Prostate gland (tissue), 2 donors: ENCODE data around the gene NDUFAF4. TPM values are rescaled to one million over a fixed set of nuclear protein-coding genes. Genes with fewer than 3 reads are reported as not detected.

ENCODE experiments used
- DNase-seq: peaks from one replicate; pipeline ENCODE4 v3.0.0-alpha.2; 2019; ENCODE audit warnings: low spot score
- H3K27ac ChIP-seq, 2 donors: fragments of 200-600 bp; sonication (generic); 2 replicates each; pipeline ENCODE4 v1.5.1; 2017 to 2019
- H3K27me3 ChIP-seq: fragments of 200-600 bp; sonication (generic); replicated peaks from 2 replicates; pipeline ENCODE4 v1.5.1; 2019; ENCODE audit not compliant: insufficient read depth
- H3K36me3 ChIP-seq, 2 donors: fragments of 200-600 bp; sonication (generic); 1 replicate in 1 of 2; 2 replicates in 1 of 2; pipeline versions ENCODE4 v1.5.1 to v1.8.1; 2017 to 2019
- H3K4me1 ChIP-seq: fragments of 200-600 bp; sonication (generic); replicated peaks from 2 replicates; pipeline ENCODE4 v1.5.1; 2019
- H3K4me3 ChIP-seq, 2 donors: fragments of 200-600 bp; sonication (generic); 2 replicates each; pipeline ENCODE4 v1.5.1; 2017 to 2019
- H3K9me3 ChIP-seq: fragments of 200-600 bp; sonication (generic); 2 replicates; pipeline ENCODE4 v1.5.1; 2017
- POLR2A ChIP-seq: fragments of 450-650 bp; IDR thresholded peaks from one replicate; pipeline ENCODE4 v1.6.1; 2016; ENCODE audit warnings: antibody characterized with exemption, mild to moderate bottlenecking
- POLR2AphosphoS5 ChIP-seq: sonication (generic); formaldehyde crosslinking; IDR thresholded peaks from one replicate; pipeline ENCODE4 v1.6.1; 2017; ENCODE audit warnings: antibody characterized with exemption
- WGBS: methylation state at CpG from one replicate; pipeline ENCODE4 v1.1.5; 2018; 5-methylcytosine and 5-hydroxymethylcytosine counted together
- intact Hi-C: fragments of 100-400 bp; cut with DNase I; formaldehyde crosslinking; loops from one replicate; pipeline ENCODE4 v1.14.2; 2022
- small RNA-seq, 2 donors: library from RNA; depleted of rRNA; stranded (forward); fragments of <200 nt; gene quantifications; one replicate each; pipeline ENCODE3, GENCODE V24; 2016
- total RNA-seq, 2 donors: library from RNA; depleted of rRNA; stranded (reverse); fragments of >200 nt; gene quantifications; one replicate each; pipeline ENCODE4 v1.1.0, GENCODE V29; 2016
- TF ChIP-seq, protein P1 (sequence below), 4 experiments: fragments of 200-600 bp in 2 of 4; fragments of 450-650 bp in 2 of 4; sonication (generic) in 2 of 4; IDR thresholded peaks; 1 replicate in 3 of 4; 2 replicates in 1 of 4; pipeline ENCODE4 v1.5.1; 2016 to 2019; ENCODE audit warnings: antibody characterized with exemption in 4 of 4, mild to moderate bottlenecking in 2 of 4, moderate library complexity in 2 of 4

The NDUFAF4 gene
- total RNA-seq, 2 donors from 2014 or later: 15.6 to 29.9 TPM

DNA sequence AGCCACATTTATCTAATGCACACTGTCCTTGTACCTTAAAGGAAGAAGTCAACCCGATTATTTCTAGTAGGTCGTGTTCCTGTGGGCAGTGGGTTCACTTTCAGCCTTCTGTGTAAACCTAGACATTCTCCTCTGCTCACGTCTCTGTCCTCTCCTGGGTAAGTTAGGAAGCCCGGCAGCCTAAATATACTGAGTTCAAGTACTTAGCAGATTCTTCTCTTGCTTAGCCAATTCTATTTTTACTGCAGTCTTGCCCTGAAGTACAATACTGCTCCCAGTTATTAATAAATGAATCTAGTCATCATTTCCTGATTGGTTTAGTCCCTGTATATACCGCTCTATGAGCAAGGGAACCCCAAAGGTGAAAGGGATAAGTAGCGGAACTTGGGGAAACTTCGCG is 45.8 kb downstream of the NDUFAF4 start:
- no peaks in the 10 kb centered on the region for H3K36me3 ChIP-seq
- 79% methylated on average over 8 of the region's 8 CpGs for WGBS
- no peak overlapping the region for H3K4me3 ChIP-seq
- no peaks in the 10 kb centered on the region for H3K4me1 ChIP-seq
- no peak for TF ChIP-seq POLR2A
- TF ChIP-seq POLR2AphosphoS5: no peak
- TF ChIP-seq, protein P1, sequence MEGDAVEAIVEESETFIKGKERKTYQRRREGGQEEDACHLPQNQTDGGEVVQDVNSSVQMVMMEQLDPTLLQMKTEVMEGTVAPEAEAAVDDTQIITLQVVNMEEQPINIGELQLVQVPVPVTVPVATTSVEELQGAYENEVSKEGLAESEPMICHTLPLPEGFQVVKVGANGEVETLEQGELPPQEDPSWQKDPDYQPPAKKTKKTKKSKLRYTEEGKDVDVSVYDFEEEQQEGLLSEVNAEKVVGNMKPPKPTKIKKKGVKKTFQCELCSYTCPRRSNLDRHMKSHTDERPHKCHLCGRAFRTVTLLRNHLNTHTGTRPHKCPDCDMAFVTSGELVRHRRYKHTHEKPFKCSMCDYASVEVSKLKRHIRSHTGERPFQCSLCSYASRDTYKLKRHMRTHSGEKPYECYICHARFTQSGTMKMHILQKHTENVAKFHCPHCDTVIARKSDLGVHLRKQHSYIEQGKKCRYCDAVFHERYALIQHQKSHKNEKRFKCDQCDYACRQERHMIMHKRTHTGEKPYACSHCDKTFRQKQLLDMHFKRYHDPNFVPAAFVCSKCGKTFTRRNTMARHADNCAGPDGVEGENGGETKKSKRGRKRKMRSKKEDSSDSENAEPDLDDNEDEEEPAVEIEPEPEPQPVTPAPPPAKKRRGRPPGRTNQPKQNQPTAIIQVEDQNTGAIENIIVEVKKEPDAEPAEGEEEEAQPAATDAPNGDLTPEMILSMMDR (IDR thresholded peaks at IDR 0.05): no peak
- no peaks in the 10 kb centered on the region for H3K27me3 ChIP-seq
- no peak overlapping the region for H3K27ac ChIP-seq
- H3K9me3 ChIP-seq: no peaks in the 10 kb centered on the region
- intact Hi-C loops: no loop called here
- DNase-seq: no peak

GRCh38 chr6:96849615-96850014 is 48.1 kb downstream of the NDUFAF4 start:
- H3K36me3 ChIP-seq: no peaks in the 10 kb centered on the region
- no peak for DNase-seq
- no peak overlapping the region for H3K4me3 ChIP-seq
- intact Hi-C loops: no loop called here
- no peak for TF ChIP-seq POLR2AphosphoS5
- TF ChIP-seq POLR2A: no peak
- TF ChIP-seq, protein P1 (IDR thresholded peaks at IDR 0.05): no peak
- H3K27me3 ChIP-seq: no peaks in the 10 kb centered on the region
- 78% methylated on average over 2 of the region's 2 CpGs for WGBS
- no peak overlapping the region for H3K27ac ChIP-seq
- H3K9me3 ChIP-seq: no peaks in the 10 kb centered on the region
- H3K4me1 ChIP-seq: no peaks in the 10 kb centered on the region

- TF ChIP-seq POLR2AphosphoS5 (no peak), POLR2A (no peak)
- TF ChIP-seq, protein P1 (IDR thresholded peaks at IDR 0.05): no peak
- no peaks in the 10 kb centered on the region for H3K27me3 ChIP-seq
- H3K9me3 ChIP-seq: no peaks in the 10 kb centered on the region
- H3K27ac ChIP-seq: no peak overlapping the region
- DNase-seq: no peak
- H3K4me1 ChIP-seq: no peaks in the 10 kb centered on the region
- intact Hi-C loops: no loop called here
- H3K36me3 ChIP-seq: no peaks in the 10 kb centered on the region
- H3K4me3 ChIP-seq: no peak overlapping the region
Measured at GRCh38 chr6:96844530-96844929, 53.2 kb downstream of the NDUFAF4 start.

DNA sequence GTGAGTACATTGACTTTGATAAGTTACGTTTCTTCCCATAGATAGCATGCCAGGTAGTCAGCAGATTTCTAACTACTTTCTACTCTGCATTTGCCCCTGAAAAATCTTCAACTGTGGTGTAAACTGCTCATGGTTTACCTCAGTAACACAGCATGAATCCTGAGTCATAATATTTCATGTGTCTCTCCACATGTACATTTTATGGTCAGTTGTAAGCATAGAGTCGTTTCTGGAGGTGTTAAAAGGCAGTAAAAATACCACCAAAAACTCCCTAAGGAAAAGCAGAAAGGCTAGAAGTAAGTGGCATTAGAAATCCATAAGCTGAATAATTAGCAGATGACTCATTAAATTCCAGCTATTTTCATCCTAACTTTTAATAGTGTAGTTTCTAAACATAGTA is 56.3 kb downstream of the NDUFAF4 start:
- intact Hi-C loops: no loop called here
- 28% methylated on average over 2 of the region's 2 CpGs for WGBS

More for the DNA sequence above, 56.3 kb downstream of the NDUFAF4 start:
- Histone ChIP-seq H3K27ac (no peak overlapping the region), H3K36me3 (no peaks in the 10 kb centered on the region), H3K9me3 (no peaks in the 10 kb centered on the region), H3K4me1 (no peaks in the 10 kb centered on the region), H3K27me3 (no peaks in the 10 kb centered on the region), H3K4me3 (no peak overlapping the region)
- no peak for DNase-seq
- TF ChIP-seq, protein P1 (IDR thresholded peaks at IDR 0.05): no peak
- no peak for TF ChIP-seq POLR2A
- TF ChIP-seq POLR2AphosphoS5: no peak

Small RNAs within 50 kb of the gene (small RNA-seq; reads per million reads assigned to genes)
- 0 reads per million in 2 donors for gene RN7SL509P

Other genes starting within 250 kb of the NDUFAF4 start
- 1 to 10 TPM in 1 of 2 donors, under 1 TPM in 1; 0.96 to 3.4 TPM for gene GPR63, start 60.4 kb downstream of the NDUFAF4 start, total RNA-seq
- gene KLHL32, start 26.8 kb upstream of the NDUFAF4 start, total RNA-seq: 1 to 10 TPM in 1 of 2 donors, under 1 TPM in 1; 0.41 to 6.8 TPM